ENCODE measurements around the gene FRMD1. TPM values are rescaled to one million over a fixed set of nuclear protein-coding genes. Genes with fewer than 3 reads are reported as not detected.

The FRMD1 gene
- total RNA-seq, 1 donor from 2014 or later = not detected

GRCh38 chr6:168095716-168096250 lies 16.8 kb upstream of the FRMD1 start:
- intact Hi-C loops (cut with micrococcal nuclease) = no loop called here

GRCh38 chr6:168095171-168095691 lies 16.2 kb upstream of the FRMD1 start:
- intact Hi-C loops (cut with micrococcal nuclease) = no loop called here

- intact Hi-C loops (cut with micrococcal nuclease) = no loop called here
Measured at GRCh38 chr6:168093634-168094033, 14.6 kb upstream of the FRMD1 start.

- intact Hi-C loops (cut with micrococcal nuclease) = no loop called here
Measured at GRCh38 chr6:168093071-168093505, 14.1 kb upstream of the FRMD1 start.

GRCh38 chr6:168092541-168092940 lies 13.5 kb upstream of the FRMD1 start:
- intact Hi-C loops (cut with micrococcal nuclease) = no loop called here

GRCh38 chr6:168091381-168092264 lies 12.6 kb upstream of the FRMD1 start:
- intact Hi-C loops (cut with micrococcal nuclease) = no loop called here

- intact Hi-C loops (cut with micrococcal nuclease) = no loop called here
Measured at GRCh38 chr6:168090706-168091105, 11.7 kb upstream of the FRMD1 start.

GRCh38 chr6:168090064-168090690 lies 11.2 kb upstream of the FRMD1 start:
- intact Hi-C loops (cut with micrococcal nuclease) = no loop called here

- intact Hi-C loops (cut with micrococcal nuclease) = no loop called here
Measured at GRCh38 chr6:168089186-168090063, 10.4 kb upstream of the FRMD1 start.

- intact Hi-C loops (cut with micrococcal nuclease) = no loop called here
Measured at GRCh38 chr6:168088161-168089053, 9.4 kb upstream of the FRMD1 start.

GRCh38 chr6:168087436-168088160 lies 8.6 kb upstream of the FRMD1 start:
- intact Hi-C loops (cut with micrococcal nuclease) = no loop called here

GRCh38 chr6:168086616-168087015 lies 7.6 kb upstream of the FRMD1 start:
- intact Hi-C loops (cut with micrococcal nuclease) = no loop called here

GRCh38 chr6:168086066-168086465 lies 7.1 kb upstream of the FRMD1 start:
- intact Hi-C loops (cut with micrococcal nuclease) = no loop called here

GRCh38 chr6:168084465-168085160 lies 5.6 kb upstream of the FRMD1 start:
- intact Hi-C loops (cut with micrococcal nuclease) = no loop called here

GRCh38 chr6:168083514-168083885 lies 4.5 kb upstream of the FRMD1 start:
- intact Hi-C loops (cut with micrococcal nuclease) = no loop called here

- intact Hi-C loops (cut with micrococcal nuclease) = no loop called here
Measured at GRCh38 chr6:168082860-168083513, 4.0 kb upstream of the FRMD1 start.

GRCh38 chr6:168081858-168082546 lies 3.0 kb upstream of the FRMD1 start:
- intact Hi-C loops (cut with micrococcal nuclease) = no loop called here

All from T-helper 1 cell treated with Interleukin-12 subunit alpha and Interleukin-12 subunit beta and Interleukin-4 antibody, amounts not matched to agents 30 ng/mL and 1 ng/mL, for 36 hours (primary cell).